HepG2 (cell line): Measurements from ENCODE around the gene ALDH16A1. TPM values are rescaled to one million over a fixed set of nuclear protein-coding genes. Genes with fewer than 3 reads are reported as not detected.

ENCODE experiments used
- ARID2 ChIP-seq: sonication (generic); formaldehyde crosslinking; IDR thresholded peaks from 2 replicates; pipeline ENCODE4 v1.8.1; 2022; ENCODE audit warnings: mild to moderate bottlenecking, missing genetic modification reagents, borderline replicate concordance
- ARID3A ChIP-seq: IDR thresholded peaks from 2 replicates; pipeline ENCODE4 v1.6.1; 2012; ENCODE audit warnings: low read depth, low read length, improper control_type of control experiment
- ETV5 ChIP-seq: IDR thresholded peaks from 2 replicates; pipeline ENCODE4 v1.6.1; 2018; ENCODE audit warnings: missing biosample characterization, missing genetic modification reagents, inconsistent platforms, borderline replicate concordance
- FOXA1 ChIP-seq, 2 experiments: fragments of 450-650 bp in 1 of 2; sonication (generic) in 1 of 2; formaldehyde crosslinking in 1 of 2; IDR thresholded peaks; 2 replicates each; pipeline versions ENCODE4 v1.4.0 to v1.6.1; 2016 to 2020; ENCODE audit warnings: missing genetic modification reagents in 1 of 2
- GTF2F1 ChIP-seq: fragments of 150-350 bp; IDR thresholded peaks from 2 replicates; pipeline ENCODE4 v1.6.1; 2014; ENCODE audit warnings: low read length
- GTF3A ChIP-seq: sonication (generic); formaldehyde crosslinking; conservative IDR thresholded peaks from 2 replicates; pipeline ENCODE4 v1.4.0; 2020; ENCODE audit warnings: mild to moderate bottlenecking, missing genetic modification reagents
- HNF1B ChIP-seq: sonication (generic); formaldehyde crosslinking; IDR thresholded peaks from 2 replicates; pipeline ENCODE4 v1.5.1; 2020; ENCODE audit warnings: mild to moderate bottlenecking, moderate library complexity, missing genetic modification reagents
- ISX ChIP-seq: sonication (generic); formaldehyde crosslinking; conservative IDR thresholded peaks from 2 replicates; pipeline ENCODE4 v1.5.0; 2020; ENCODE audit warnings: missing genetic modification reagents
- JUN ChIP-seq: sonication (generic); formaldehyde crosslinking; IDR thresholded peaks from 2 replicates; pipeline ENCODE4 v1.4.0; 2020; ENCODE audit warnings: mild to moderate bottlenecking, missing genetic modification reagents
- LBX2 ChIP-seq: sonication (generic); formaldehyde crosslinking; IDR thresholded peaks from 2 replicates; pipeline ENCODE4 v1.5.0; 2020; ENCODE audit warnings: missing genetic modification reagents, mild to moderate bottlenecking, borderline replicate concordance
- PRMT3 ChIP-seq: sonication (generic); formaldehyde crosslinking; IDR thresholded peaks from 2 replicates; pipeline ENCODE4 v1.8.1; 2022; ENCODE audit warnings: low read depth, mild to moderate bottlenecking, moderate library complexity, missing genetic modification reagents, borderline replicate concordance
- SP5 ChIP-seq: IDR thresholded peaks from 2 replicates; pipeline ENCODE4 v1.6.1; 2016; ENCODE audit warnings: low read depth, borderline replicate concordance
- SRY ChIP-seq: sonication (generic); formaldehyde crosslinking; IDR thresholded peaks from 2 replicates; pipeline ENCODE4 v1.8.0; 2022; ENCODE audit warnings: mild to moderate bottlenecking, missing genetic modification reagents
- SYNCRIP ChIP-seq: fragments of 200-400 bp; formaldehyde crosslinking; IDR thresholded peaks from 2 replicates; pipeline ENCODE4 v1.6.1; 2018; ENCODE audit warnings: mild to moderate bottlenecking, low read depth, low read length; ENCODE audit not compliant: insufficient read depth
- TBL1XR1 ChIP-seq: fragments of 150-350 bp; IDR thresholded peaks from 2 replicates; pipeline ENCODE4 v1.6.1; 2014; ENCODE audit warnings: borderline replicate concordance, low read length; ENCODE audit not compliant: partially characterized antibody
- ZNF160 ChIP-seq: sonication (generic); formaldehyde crosslinking; IDR thresholded peaks from 2 replicates; pipeline ENCODE4 v1.8.0; 2022; ENCODE audit warnings: mild to moderate bottlenecking, inconsistent platforms, missing genetic modification reagents
- ZNF543 ChIP-seq: sonication (generic); formaldehyde crosslinking; IDR thresholded peaks from 2 replicates; pipeline ENCODE4 v1.4.0; 2020; ENCODE audit warnings: mild to moderate bottlenecking, missing genetic modification reagents
- ZNF557 ChIP-seq: sonication (generic); formaldehyde crosslinking; IDR thresholded peaks from 2 replicates; pipeline ENCODE4 v1.4.0; 2020; ENCODE audit warnings: missing genetic modification reagents
- ZSCAN22 ChIP-seq: sonication (generic); formaldehyde crosslinking; IDR thresholded peaks from 2 replicates; pipeline ENCODE4 v1.4.0; 2020; ENCODE audit warnings: mild to moderate bottlenecking, missing genetic modification reagents
- polyA plus RNA-seq, 8 experiments: library from polyadenylated mRNA; depleted of rRNA in 3 of 8; stranded (reverse) in 7 of 8; unstranded in 1 of 8; fragments of >200 nt; fragmentation: Illumina TruSeq in 4 of 8; extraction: Trizol in 4 of 8; gene quantifications; 2 replicates each; pipeline versions ENCODE4 v1.2.1 to v1.2.3, GENCODE V29; 2011 to 2016; ENCODE audit warnings: low read depth in 4 of 8, missing spikeins in 1 of 8, mixed read lengths in 1 of 8; ENCODE audit not compliant: insufficient read depth in 1 of 8
- total RNA-seq, 5 experiments: library from RNA; depleted of rRNA; stranded (reverse); fragments of >200 nt; fragmentation: Illumina TruSeq; extraction: Trizol; gene quantifications; 2 replicates each; pipeline ENCODE4 v1.2.3, GENCODE V29; 2016; ENCODE audit warnings: low read depth in 1 of 5
- TF ChIP-seq, protein P1 (sequence below): sonication (generic); formaldehyde crosslinking; IDR thresholded peaks from 2 replicates; pipeline ENCODE4 v1.5.0; 2020; ENCODE audit warnings: mild to moderate bottlenecking, missing genetic modification reagents

Gene ALDH16A1
- total and polyA plus RNA-seq, 2 of the 13 experiments (the other 11 are each of a cell fraction or from before 2014, with no cell fraction given), result 8.4 to 34.9 TPM

- TF ChIP-seq ETV5 (CRISPR knock-in tag) (peak; percentile 54; the same call in 1 of the 2 replicates), SP5 (CRISPR knock-in tag) (peak; percentile 82), ZSCAN22 (CRISPR knock-in tag) (peak; percentile 96), ARID3A (peak; percentile 80), TBL1XR1 (no peak), ZNF557 (CRISPR knock-in tag) (no peak), HNF1B (CRISPR knock-in tag) (peak; percentile 60), ISX (CRISPR knock-in tag) (no peak), LBX2 (CRISPR knock-in tag) (0 out of 2 replicates have a peak, but pooled peaks have one; percentile 56), SRY (CRISPR knock-in tag) (no peak; the same call in 1 of the 2 replicates), ZNF160 (peak; percentile 65; the same call in 1 of the 2 replicates), GTF3A (no peak), ZNF543 (0 out of 2 replicates have a peak, but pooled peaks have one; percentile 53), SYNCRIP (no peak), FOXA1 (IDR thresholded peaks at IDR 0.05) (no peak), FOXA1 (CRISPR knock-in tag; IDR thresholded peaks at IDR 0.05) (peak; percentile 19; the same call in 1 of the 2 replicates), ARID2 (peak; percentile 66; the same call in 1 of the 2 replicates), PRMT3 (CRISPR knock-in tag) (no peak), JUN (no peak), GTF2F1 (no peak)
- TF ChIP-seq, protein P1, sequence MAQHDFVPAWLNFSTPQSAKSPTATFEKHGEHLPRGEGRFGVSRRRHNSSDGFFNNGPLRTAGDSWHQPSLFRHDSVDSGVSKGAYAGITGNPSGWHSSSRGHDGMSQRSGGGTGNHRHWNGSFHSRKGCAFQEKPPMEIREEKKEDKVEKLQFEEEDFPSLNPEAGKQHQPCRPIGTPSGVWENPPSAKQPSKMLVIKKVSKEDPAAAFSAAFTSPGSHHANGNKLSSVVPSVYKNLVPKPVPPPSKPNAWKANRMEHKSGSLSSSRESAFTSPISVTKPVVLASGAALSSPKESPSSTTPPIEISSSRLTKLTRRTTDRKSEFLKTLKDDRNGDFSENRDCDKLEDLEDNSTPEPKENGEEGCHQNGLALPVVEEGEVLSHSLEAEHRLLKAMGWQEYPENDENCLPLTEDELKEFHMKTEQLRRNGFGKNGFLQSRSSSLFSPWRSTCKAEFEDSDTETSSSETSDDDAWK (CRISPR knock-in tag), result no peak
Measured at GRCh38 chr19:49512970-49513745, 60.1 kb downstream of the ALDH16A1 start (continued).
